Cardiac septum (tissue), 1 donor: ENCODE results near the gene LRRC46. TPM values are rescaled to one million over a fixed set of nuclear protein-coding genes. Genes with fewer than 3 reads are reported as not detected.

Experiments
- DNase-seq: peaks from one replicate; pipeline ENCODE4 v3.0.0-alpha.2; 2020; ENCODE audit warnings: low spot score
- intact Hi-C: fragments of 100-400 bp; cut with DNase I; formaldehyde crosslinking; loops from one replicate; pipeline ENCODE4 v1.14.0; 2022
- total RNA-seq: library from RNA; stranded (reverse); fragmentation: NEBNext Ultra II Directional; extraction: Animal tissue kit (Norgen Biotek cat#: 25700); gene quantifications from one replicate; pipeline ENCODE4 v1.2.1, GENCODE V29; 2021
- donor health status: DM: no; HTN: no; CAD: no.

LRRC46 gene
- total RNA-seq, 1 donor from 2014 or later = 0.27 TPM

GRCh38 chr17:47884905-47885730 lies 53.6 kb downstream of the LRRC46 start:
- DNase-seq = no peak
- intact Hi-C loops = no loop called here

Other genes starting within 250 kb of the LRRC46 start
- 185 TPM for gene KPNB1, start 181.8 kb upstream of the LRRC46 start, total RNA-seq
- gene TBKBP1, start 137.5 kb upstream of the LRRC46 start, total RNA-seq = 11.2 TPM
- 0.30 TPM for gene TBX21, start 98.4 kb upstream of the LRRC46 start, total RNA-seq
- gene OSBPL7, start 9.9 kb upstream of the LRRC46 start, total RNA-seq = 8.7 TPM
- gene MRPL10, start 129 bp upstream of the LRRC46 start, total RNA-seq = 55.5 TPM
- gene SCRN2, start 9.6 kb downstream of the LRRC46 start, total RNA-seq = 32.1 TPM
- gene SP6, start 19.5 kb downstream of the LRRC46 start, total RNA-seq = 0.08 TPM
- gene SP2, start 64.6 kb downstream of the LRRC46 start, total RNA-seq = 16.3 TPM
- gene PNPO, start 109.9 kb downstream of the LRRC46 start, total RNA-seq = 21.3 TPM
- gene PRR15L, start 126.2 kb downstream of the LRRC46 start, total RNA-seq = not detected
- gene CDK5RAP3, start 139.4 kb downstream of the LRRC46 start, total RNA-seq = 58.2 TPM
- gene COPZ2, start 206.1 kb downstream of the LRRC46 start, total RNA-seq = 78.6 TPM
- 604 TPM for gene NFE2L1, start 216.7 kb downstream of the LRRC46 start, total RNA-seq